BLaER1 (cell line): ENCODE data around the gene MYH3.
A peak's percentile ranks its signal among the peaks of the same experiment; 100 is the strongest.
"Not testable (repeated sequence)": the region's sequence is repeated elsewhere in the genome, so short reads cannot be mapped to it uniquely, and the experiment has no call there.

Experiments
- H3K27ac ChIP-seq: shearing (Covaris generic); formaldehyde crosslinking; 2 replicates; pipeline ENCODE4 v1.8.1; 2022
- H3K27me3 ChIP-seq: shearing (Covaris generic); formaldehyde crosslinking; 2 replicates; pipeline ENCODE4 v1.8.1; 2022
- H3K36me3 ChIP-seq: shearing (Covaris generic); formaldehyde crosslinking; 2 replicates; pipeline ENCODE4 v1.8.1; 2022
- H3K4me1 ChIP-seq: shearing (Covaris generic); formaldehyde crosslinking; 2 replicates; pipeline ENCODE4 v1.8.1; 2022
- H3K4me2 ChIP-seq: shearing (Covaris generic); formaldehyde crosslinking; 2 replicates; pipeline ENCODE4 v1.8.1; 2022
- H3K4me3 ChIP-seq: shearing (Covaris generic); formaldehyde crosslinking; 2 replicates; pipeline ENCODE4 v1.8.1; 2022
- H3K9ac ChIP-seq: shearing (Covaris generic); formaldehyde crosslinking; 2 replicates; pipeline ENCODE4 v1.8.1; 2022
- H3K9me3 ChIP-seq: shearing (Covaris generic); formaldehyde crosslinking; 2 replicates; pipeline ENCODE4 v1.8.1; 2022
- H4K20me1 ChIP-seq: shearing (Covaris generic); formaldehyde crosslinking; 2 replicates; pipeline ENCODE4 v1.8.1; 2022
- Cebpa-rat ChIP-seq: shearing (Covaris generic); IDR thresholded peaks from 2 replicates; pipeline ENCODE4 v1.8.1; 2022

Gene MYH3

DNA sequence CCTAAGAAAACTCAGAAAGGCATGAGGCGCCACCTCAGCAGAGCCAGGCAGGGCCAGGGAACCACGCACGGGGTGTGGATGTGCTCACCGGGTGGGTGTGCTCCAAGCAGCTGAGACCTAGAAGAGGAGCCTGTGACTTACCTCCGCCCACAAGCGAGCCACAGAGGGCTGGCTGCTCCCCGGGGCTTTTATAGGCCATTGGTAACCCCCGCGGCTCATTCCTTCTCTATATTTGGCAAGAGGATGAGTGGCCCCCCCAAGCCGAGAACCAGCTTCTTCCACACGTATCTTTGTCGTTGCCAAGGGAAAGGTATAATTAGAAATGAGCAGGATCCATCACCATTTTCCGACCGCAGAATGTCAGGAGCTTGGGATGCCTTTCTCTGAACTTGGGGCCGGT, at the start of gene MYH3:
Gene MYH3 (minus strand): TSS at position 162 of the 400 bp plus-strand sequence. CDS start 2,245 bp downstream, outside the sequence.
- Histone ChIP-seq H3K4me2 (no peak within 1 kb of the TSS), H3K9me3 (no peaks in the 10 kb centered on the region), H4K20me1 (no peaks in the 10 kb centered on the region)

DNA sequence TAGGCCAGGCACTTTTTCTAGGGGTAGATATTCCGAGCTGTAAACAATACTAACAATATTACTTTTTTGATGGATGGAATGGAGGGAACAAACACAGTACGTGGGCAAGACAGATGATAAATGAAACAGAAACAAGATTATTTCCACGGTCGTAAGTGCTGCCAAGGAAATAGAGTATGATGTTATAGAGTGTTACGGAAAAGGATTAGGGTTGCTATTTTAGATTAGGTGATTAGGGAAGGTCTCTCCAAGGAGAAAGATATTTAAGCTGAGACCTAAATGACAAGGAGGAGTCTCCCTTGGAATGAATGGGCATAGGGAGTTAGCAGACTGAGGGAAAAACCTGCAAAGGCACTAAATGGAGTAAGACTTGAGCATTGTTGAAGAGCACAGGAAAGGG, 48.6 kb upstream of the MYH3 start:
- peaks cover 70% of the 10 kb centered on the region for H3K36me3 ChIP-seq

More for the DNA sequence above, at the start of gene MYH3:
- Histone ChIP-seq H3K27me3 (no peaks in the 10 kb centered on the region), H3K4me3 (no peak within 1 kb of the TSS), H3K4me1 (peaks cover 20% of the 10 kb centered on the region), H3K27ac (no peak within 1 kb of the TSS), H3K9ac (no peak within 1 kb of the TSS), H3K36me3 (no peaks in the 10 kb centered on the region)
- no peak for TF ChIP-seq Cebpa-rat

DNA sequence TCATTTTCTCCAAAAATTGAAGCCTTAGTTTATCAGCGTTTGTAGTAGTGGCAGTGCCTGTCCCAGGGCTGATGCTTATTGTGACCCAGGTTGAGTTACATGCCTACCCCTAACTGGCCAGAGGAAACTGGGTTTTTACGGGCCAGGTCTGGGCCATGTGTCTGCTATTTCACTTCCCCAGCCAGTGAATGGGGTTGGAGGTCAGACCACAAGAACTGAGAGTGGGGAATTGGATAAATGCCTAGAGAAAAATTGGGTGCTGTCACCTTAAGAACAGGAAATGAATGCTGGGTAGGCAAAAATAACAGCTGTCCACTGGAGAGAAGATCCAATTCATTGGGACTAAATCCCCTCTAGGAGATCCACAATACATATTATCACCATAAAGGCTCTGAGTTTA, 45.5 kb upstream of the MYH3 start:
- Histone ChIP-seq H3K27ac (no peak overlapping the region), H3K4me2 (peak overlapping the region; percentile 61), H3K27me3 (no peaks in the 10 kb centered on the region)

More for the DNA sequence above, 48.6 kb upstream of the MYH3 start:
- Histone ChIP-seq H3K4me3 (no peak overlapping the region), H4K20me1 (peaks cover 79% of the 10 kb centered on the region), H3K4me1 (peaks cover 26% of the 10 kb centered on the region), H3K27me3 (no peaks in the 10 kb centered on the region), H3K9ac (no peak overlapping the region), H3K27ac (no peak overlapping the region), H3K4me2 (no peak overlapping the region), H3K9me3 (no peaks in the 10 kb centered on the region)
- no peak for TF ChIP-seq Cebpa-rat

DNA sequence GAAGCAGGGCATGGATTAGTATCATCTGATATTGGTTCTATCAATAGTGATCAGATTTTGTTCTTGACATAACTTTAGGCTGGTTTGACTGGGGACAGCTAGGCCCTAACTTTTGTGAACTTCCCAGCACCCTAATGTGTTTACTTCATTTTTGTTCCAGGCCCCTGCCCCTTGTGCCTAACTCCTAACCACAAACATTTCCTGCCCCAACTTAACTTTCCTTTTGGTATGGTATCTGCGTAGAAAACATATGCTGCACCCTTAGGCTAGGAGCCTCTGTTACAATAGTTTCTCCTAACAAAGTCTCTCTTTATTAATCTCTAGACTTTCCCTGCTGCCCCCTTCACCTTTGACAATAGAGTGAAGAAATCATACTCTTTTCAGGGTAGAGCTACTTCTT, 42.7 kb upstream of the MYH3 start:
- Histone ChIP-seq H3K36me3 (peaks cover 22% of the 10 kb centered on the region), H3K4me1 (peaks cover 67% of the 10 kb centered on the region), H3K9ac (peak overlapping the region; percentile 96), H4K20me1 (peaks cover 37% of the 10 kb centered on the region), H3K4me2 (peak overlapping the region; percentile 89), H3K27ac (peak overlapping the region; percentile 97), H3K4me3 (peak overlapping the region; percentile 98), H3K9me3 (no peaks in the 10 kb centered on the region), H3K27me3 (no peaks in the 10 kb centered on the region)
- no peak for TF ChIP-seq Cebpa-rat

More for the DNA sequence above, 45.5 kb upstream of the MYH3 start:
- Histone ChIP-seq H3K4me1 (peaks cover 50% of the 10 kb centered on the region), H3K4me3 (no peak overlapping the region), H3K9me3 (no peaks in the 10 kb centered on the region), H3K9ac (no peak overlapping the region), H3K36me3 (peaks cover 38% of the 10 kb centered on the region), H4K20me1 (peaks cover 49% of the 10 kb centered on the region)
- no peak for TF ChIP-seq Cebpa-rat

DNA sequence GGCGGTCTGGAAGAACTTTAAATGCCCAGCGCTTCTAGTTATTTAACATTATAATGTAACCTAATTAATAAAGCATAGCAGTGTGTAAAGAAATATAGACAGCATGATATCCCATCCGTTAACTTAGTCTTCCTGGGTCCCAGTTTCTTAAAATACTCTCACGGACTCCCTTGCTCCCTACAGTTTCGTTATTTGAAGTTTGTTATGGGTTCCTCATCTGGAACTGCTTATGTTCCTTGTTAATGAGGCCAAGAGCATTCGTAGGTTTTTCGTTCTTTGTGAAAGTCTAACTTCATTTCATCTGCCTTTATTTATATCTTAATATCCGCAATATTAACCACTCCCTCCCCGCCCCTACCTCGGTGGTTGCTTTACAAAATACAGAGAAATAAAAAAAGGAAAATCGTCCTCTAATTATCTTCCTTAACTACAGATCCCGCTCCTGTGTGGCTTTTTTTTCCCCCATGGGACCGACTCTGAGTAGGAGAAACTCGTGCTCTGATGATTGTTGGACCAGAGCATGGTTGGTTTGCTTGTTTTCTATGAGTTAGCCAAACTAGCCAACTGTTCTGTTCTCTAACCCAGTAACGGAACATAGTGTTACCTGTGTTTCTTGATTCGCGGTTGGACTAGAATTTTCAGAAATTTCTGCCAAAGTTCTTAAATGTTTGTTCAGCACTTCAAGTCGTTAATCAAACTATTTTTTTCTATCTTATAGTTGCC, 41.1 kb upstream of the MYH3 start:
- TF ChIP-seq Cebpa-rat = no peak
- peak overlapping the region; percentile 98 for H3K4me3 ChIP-seq
- H3K27ac ChIP-seq = peak overlapping the region; percentile 97
- H3K4me2 ChIP-seq = peak overlapping the region; percentile 89
- H3K36me3 ChIP-seq = peaks cover 27% of the 10 kb centered on the region
- peaks cover 33% of the 10 kb centered on the region; the same call in 1 of the 2 replicates for H4K20me1 ChIP-seq
- H3K27me3 ChIP-seq = no peaks in the 10 kb centered on the region
- H3K9ac ChIP-seq = peak overlapping the region; percentile 96
- peaks cover 66% of the 10 kb centered on the region for H3K4me1 ChIP-seq
- no peaks in the 10 kb centered on the region for H3K9me3 ChIP-seq

DNA sequence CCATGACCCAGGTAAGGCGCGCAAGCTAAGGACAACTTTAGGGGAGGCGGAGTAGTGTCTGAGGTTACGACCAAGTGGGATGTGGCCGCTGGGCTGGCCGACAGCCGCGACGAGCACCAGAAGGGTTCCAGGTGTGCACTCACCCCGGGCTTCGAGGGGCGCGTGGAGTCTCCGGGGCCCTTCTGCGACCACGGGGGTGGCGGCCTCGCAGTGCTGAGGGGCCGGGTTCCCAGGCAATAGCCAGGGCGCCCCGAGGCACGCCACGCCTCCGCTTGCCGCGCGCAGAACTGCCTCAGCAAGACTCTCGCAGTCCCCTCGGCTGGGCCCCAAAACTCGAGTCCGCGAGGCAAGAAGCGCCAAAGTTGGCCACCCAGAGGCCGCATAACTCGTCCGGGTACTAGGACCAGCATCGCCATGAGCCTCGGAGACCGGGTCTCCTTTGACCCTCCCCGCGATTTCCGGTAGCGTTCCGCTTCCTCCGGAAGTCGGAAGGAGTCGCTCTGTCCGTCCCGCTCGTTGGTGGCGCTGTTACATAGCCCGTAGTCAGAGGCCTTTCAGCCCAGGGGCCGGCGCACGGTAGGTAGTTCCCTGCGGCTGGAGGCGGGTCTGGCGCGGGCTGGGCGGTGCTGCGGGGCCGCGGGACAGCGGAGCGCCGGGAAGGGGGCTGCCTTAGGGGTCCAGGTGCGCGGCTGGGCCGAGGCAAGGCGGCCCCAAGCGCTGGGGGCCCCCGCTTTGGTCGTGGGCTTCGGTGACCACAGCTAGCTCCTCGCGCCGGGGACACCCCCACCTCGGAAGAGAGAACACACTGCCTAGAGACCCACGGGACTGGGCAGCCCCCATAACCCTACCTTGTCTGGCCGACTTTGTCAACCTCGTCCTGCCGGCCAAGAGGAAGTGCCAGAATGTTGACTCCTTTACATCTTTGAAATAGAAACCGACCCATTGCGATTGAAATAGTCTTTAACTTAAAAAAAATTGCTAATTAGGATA, 40.3 kb upstream of the MYH3 start, which contains the start of the genes ADPRM and SCO1:
Gene ADPRM (plus strand): TSS at position 503 of the 990 bp plus-strand sequence. CDS start 7,333 bp downstream, outside the sequence.
Gene SCO1 (minus strand): TSS at position 442 of the 990 bp plus-strand sequence. CDS start 26 bp downstream, at position 416.
- peak within 1 kb of the TSS; percentile 98 for H3K4me3 ChIP-seq
- H3K4me2 ChIP-seq = peak within 1 kb of the TSS; percentile 89
- H3K27me3 ChIP-seq = no peaks in the 10 kb centered on the region
- peaks cover 36% of the 10 kb centered on the region for H3K36me3 ChIP-seq
- H3K4me1 ChIP-seq = peaks cover 57% of the 10 kb centered on the region
- H4K20me1 ChIP-seq = peaks cover 36% of the 10 kb centered on the region; the same call in 1 of the 2 replicates
- no peak for TF ChIP-seq Cebpa-rat
- H3K9ac ChIP-seq = peak within 1 kb of the TSS; percentile 96
- peak within 1 kb of the TSS; percentile 97 for H3K27ac ChIP-seq
- no peaks in the 10 kb centered on the region for H3K9me3 ChIP-seq

DNA sequence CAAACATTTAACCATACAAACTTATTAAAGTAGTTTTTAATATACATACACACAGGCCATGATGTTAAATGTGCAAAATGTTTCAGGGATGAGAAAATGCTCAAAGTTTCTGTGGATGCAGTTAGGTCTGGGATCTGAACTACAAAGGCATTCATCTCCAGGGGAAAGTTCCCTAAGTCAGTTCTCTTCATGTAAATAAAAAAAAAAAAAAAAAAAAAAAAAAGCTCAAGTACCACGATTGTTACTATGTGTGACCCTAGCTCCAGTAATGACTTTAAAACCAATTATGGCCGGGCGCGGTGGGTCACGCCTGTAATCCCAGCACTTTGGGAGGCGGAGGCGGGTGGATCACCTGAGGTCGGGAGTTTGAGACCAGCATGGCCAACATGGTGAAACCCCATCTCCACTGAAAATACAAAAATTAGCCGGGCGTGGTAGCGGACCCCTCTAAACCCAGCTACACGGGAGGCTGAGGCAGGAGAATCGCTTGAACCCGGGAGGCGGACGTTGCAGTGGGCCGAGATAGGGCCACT, 38.8 kb upstream of the MYH3 start:
- peaks cover 43% of the 10 kb centered on the region for H3K4me1 ChIP-seq
- H3K9me3 ChIP-seq, H3K27me3 ChIP-seq: not testable (repeated sequence)
- H3K4me3 ChIP-seq = peak overlapping the region; percentile 98
- H3K36me3 ChIP-seq = peaks cover 50% of the 10 kb centered on the region
- peaks cover 45% of the 10 kb centered on the region for H4K20me1 ChIP-seq
- H3K27ac ChIP-seq = 0 out of 2 replicates have a peak overlapping the region, but pooled peaks have one; percentile 97
- H3K4me2 ChIP-seq = peak overlapping the region; percentile 89
- H3K9ac ChIP-seq = peak overlapping the region; percentile 96

DNA sequence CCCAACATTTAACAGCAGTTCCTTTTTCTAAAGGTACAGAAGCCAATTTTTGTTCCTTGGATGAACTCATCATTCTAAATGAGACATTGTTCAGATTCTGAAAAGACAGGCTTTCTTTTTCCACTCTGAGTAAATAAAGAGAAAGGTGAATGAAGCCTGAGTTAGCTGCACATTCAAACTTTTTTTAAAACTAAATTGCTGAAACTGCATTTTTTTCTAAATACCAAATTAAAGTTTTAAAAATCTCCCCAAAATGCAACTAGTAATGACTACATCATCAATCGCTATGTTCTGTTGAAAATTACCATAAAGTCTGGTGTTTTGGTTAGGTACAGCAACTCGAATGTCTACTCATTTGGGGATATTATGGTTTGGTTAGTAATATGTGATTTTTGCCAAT, 30.4 kb upstream of the MYH3 start:
- Histone ChIP-seq H3K36me3 (peaks cover 91% of the 10 kb centered on the region), H3K4me2 (no peak overlapping the region), H3K4me3 (no peak overlapping the region), H3K4me1 (no peaks in the 10 kb centered on the region), H3K27me3 (no peaks in the 10 kb centered on the region), H3K9me3 (no peaks in the 10 kb centered on the region), H3K27ac (no peak overlapping the region), H4K20me1 (peaks cover 56% of the 10 kb centered on the region), H3K9ac (no peak overlapping the region)
- TF ChIP-seq Cebpa-rat = no peak

DNA sequence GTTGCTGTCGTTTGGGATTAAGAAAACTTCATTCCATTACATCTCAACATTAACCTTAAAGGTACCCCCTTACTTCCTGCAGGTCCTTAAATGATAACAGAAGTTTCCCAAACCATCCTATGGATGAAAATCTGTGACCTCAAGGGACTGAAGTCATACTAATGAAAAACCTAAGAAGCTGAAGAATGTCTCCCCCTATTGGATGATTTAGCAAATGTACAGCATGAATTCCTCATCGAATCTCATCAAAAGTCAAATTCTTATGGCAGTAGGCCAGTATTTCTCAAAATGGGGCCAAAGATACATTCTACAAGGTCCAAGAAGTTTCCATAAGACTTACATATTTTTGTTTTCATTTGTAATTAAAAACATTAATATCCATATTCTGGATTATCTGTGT, 26.7 kb upstream of the MYH3 start:
- no peak for TF ChIP-seq Cebpa-rat
- Histone ChIP-seq H3K9ac (no peak overlapping the region), H3K4me2 (no peak overlapping the region), H3K4me3 (no peak overlapping the region), H3K4me1 (no peaks in the 10 kb centered on the region), H3K36me3 (peaks cover 94% of the 10 kb centered on the region), H3K27me3 (no peaks in the 10 kb centered on the region), H3K9me3 (no peaks in the 10 kb centered on the region), H4K20me1 (peaks cover 34% of the 10 kb centered on the region), H3K27ac (no peak overlapping the region)
